ENCODE results near the gene ASB6.

Gene ASB6

GRCh38 chr9:129641750-129642585 is at the start of gene ASB6:
TSS of gene ASB6 (minus strand) at chr9:129642151. CDS start at chr9:129641999, 152 bp downstream.
- TF ChIP-seq JUND (IDR thresholded peaks at IDR 0.05; ENCODE audit: low read depth): no peak
- in situ Hi-C loops (cut with HindIII; ENCODE audit: low pct_unique_long_range_greater_than_20kb, low sequenced_read_pairs): no loop called here
- peak; percentile 98 to 100 for DNase-seq (ENCODE audit: low read depth in 1 of 2, low spot score in 1 of 2)

- in situ Hi-C loops (cut with HindIII; ENCODE audit: low pct_unique_long_range_greater_than_20kb, low sequenced_read_pairs): no loop called here
- TF ChIP-seq JUND (IDR thresholded peaks at IDR 0.05; ENCODE audit: low read depth): no peak
- no peak for DNase-seq (ENCODE audit: low read depth in 1 of 2, low spot score in 1 of 2)
Measured at GRCh38 chr9:129688285-129689043, 46.5 kb upstream of the ASB6 start.

- in situ Hi-C loops (cut with HindIII; ENCODE audit: low pct_unique_long_range_greater_than_20kb, low sequenced_read_pairs): no loop called here
- no peak for DNase-seq (ENCODE audit: low read depth in 1 of 2, low spot score in 1 of 2)
- no peak for TF ChIP-seq JUND (IDR thresholded peaks at IDR 0.05; ENCODE audit: low read depth)
Measured at GRCh38 chr9:129687391-129687790, 45.4 kb upstream of the ASB6 start.

GRCh38 chr9:129686736-129687135 is 44.8 kb upstream of the ASB6 start:
- no peak for DNase-seq (ENCODE audit: low read depth in 1 of 2, low spot score in 1 of 2)
- TF ChIP-seq JUND (IDR thresholded peaks at IDR 0.05; ENCODE audit: low read depth): no peak
- in situ Hi-C loops (cut with HindIII; ENCODE audit: low pct_unique_long_range_greater_than_20kb, low sequenced_read_pairs): no loop called here

GRCh38 chr9:129685933-129686259 is 43.9 kb upstream of the ASB6 start:
- TF ChIP-seq JUND (IDR thresholded peaks at IDR 0.05; ENCODE audit: low read depth): no peak
- in situ Hi-C loops (cut with HindIII; ENCODE audit: low pct_unique_long_range_greater_than_20kb, low sequenced_read_pairs): no loop called here
- no peak for DNase-seq (ENCODE audit: low read depth in 1 of 2, low spot score in 1 of 2)

GRCh38 chr9:129685220-129685932 is 43.4 kb upstream of the ASB6 start:
- DNase-seq (ENCODE audit: low read depth in 1 of 2, low spot score in 1 of 2): peak in 1 of 2 experiments; percentile 74
- no peak for TF ChIP-seq JUND (IDR thresholded peaks at IDR 0.05; ENCODE audit: low read depth)
- in situ Hi-C loops (cut with HindIII; ENCODE audit: low pct_unique_long_range_greater_than_20kb, low sequenced_read_pairs): no loop called here

- no peak for TF ChIP-seq JUND (IDR thresholded peaks at IDR 0.05; ENCODE audit: low read depth)
- DNase-seq (ENCODE audit: low read depth in 1 of 2, low spot score in 1 of 2): no peak
- in situ Hi-C loops (cut with HindIII; ENCODE audit: low pct_unique_long_range_greater_than_20kb, low sequenced_read_pairs): no loop called here
Measured at GRCh38 chr9:129682381-129682780, 40.4 kb upstream of the ASB6 start.

- no peak for DNase-seq (ENCODE audit: low read depth in 1 of 2, low spot score in 1 of 2)
- in situ Hi-C loops (cut with HindIII; ENCODE audit: low pct_unique_long_range_greater_than_20kb, low sequenced_read_pairs): no loop called here
- no peak for TF ChIP-seq JUND (IDR thresholded peaks at IDR 0.05; ENCODE audit: low read depth)
Measured at GRCh38 chr9:129681924-129682323, 40.0 kb upstream of the ASB6 start.

GRCh38 chr9:129679537-129679936 is 37.6 kb upstream of the ASB6 start:
- DNase-seq (ENCODE audit: low read depth in 1 of 2, low spot score in 1 of 2): no peak
- in situ Hi-C loops (cut with HindIII; ENCODE audit: low pct_unique_long_range_greater_than_20kb, low sequenced_read_pairs): no loop called here
- TF ChIP-seq JUND (IDR thresholded peaks at IDR 0.05; ENCODE audit: low read depth): no peak

GRCh38 chr9:129678844-129679243 is 36.9 kb upstream of the ASB6 start:
- in situ Hi-C loops (cut with HindIII; ENCODE audit: low pct_unique_long_range_greater_than_20kb, low sequenced_read_pairs): no loop called here
- no peak for TF ChIP-seq JUND (IDR thresholded peaks at IDR 0.05; ENCODE audit: low read depth)
- DNase-seq (ENCODE audit: low read depth in 1 of 2, low spot score in 1 of 2): no peak

GRCh38 chr9:129677456-129677855 is 35.5 kb upstream of the ASB6 start:
- no peak for TF ChIP-seq JUND (IDR thresholded peaks at IDR 0.05; ENCODE audit: low read depth)
- in situ Hi-C loops (cut with HindIII; ENCODE audit: low pct_unique_long_range_greater_than_20kb, low sequenced_read_pairs): no loop called here
- no peak for DNase-seq (ENCODE audit: low read depth in 1 of 2, low spot score in 1 of 2)

GRCh38 chr9:129676975-129677374 is 35.0 kb upstream of the ASB6 start:
- TF ChIP-seq JUND (IDR thresholded peaks at IDR 0.05; ENCODE audit: low read depth): no peak
- no peak for DNase-seq (ENCODE audit: low read depth in 1 of 2, low spot score in 1 of 2)
- in situ Hi-C loops (cut with HindIII; ENCODE audit: low pct_unique_long_range_greater_than_20kb, low sequenced_read_pairs): no loop called here

- DNase-seq (ENCODE audit: low read depth in 1 of 2, low spot score in 1 of 2): no peak
- in situ Hi-C loops (cut with HindIII; ENCODE audit: low pct_unique_long_range_greater_than_20kb, low sequenced_read_pairs): no loop called here
- no peak for TF ChIP-seq JUND (IDR thresholded peaks at IDR 0.05; ENCODE audit: low read depth)
Measured at GRCh38 chr9:129676287-129676686, 34.3 kb upstream of the ASB6 start.
